Keratinocyte (primary cell): ENCODE measurements around the gene FGF10. TPM values are rescaled to one million over a fixed set of nuclear protein-coding genes. Genes with fewer than 3 reads are reported as not detected.

Experiments used
- DNase-seq: peaks from one replicate; pipeline ENCODE4 v3.0.0-alpha.2; 2011; ENCODE audit warnings: low read depth, missing footprints, low spot score
- FAIRE-seq: peaks from 2 replicates; lab custom pipeline; 2011; peaks lifted over from hg19 to GRCh38; lab: Jason Lieb, UNC
- H2AFZ ChIP-seq: 2 replicates; pipeline ENCODE4 v1.6.0; 2012; ENCODE audit warnings: low read length, control low read depth, inconsistent platforms; ENCODE audit not compliant: control insufficient read depth
- H3K27ac ChIP-seq: 2 replicates; pipeline ENCODE4 v1.5.1; 2011; ENCODE audit warnings: low read length; ENCODE audit not compliant: control insufficient read depth, insufficient read depth
- H3K27me3 ChIP-seq: 3 replicates; pipeline ENCODE4 v1.6.0; 2011; ENCODE audit warnings: low read length; ENCODE audit not compliant: control insufficient read depth, insufficient read depth; ENCODE audit errors: extremely low read depth
- H3K36me3 ChIP-seq, 2 experiments: 2 replicates in 1 of 2; 3 replicates in 1 of 2; pipeline ENCODE4 v1.5.1; 2011; ENCODE audit warnings: low read length in 2 of 2, mild to moderate bottlenecking in 1 of 2; ENCODE audit not compliant: control insufficient read depth in 2 of 2, insufficient read depth in 2 of 2; ENCODE audit errors: extremely low read depth in 1 of 2
- H3K4me1 ChIP-seq: 3 replicates; pipeline ENCODE4 v1.5.1; 2011; ENCODE audit warnings: low read length; ENCODE audit not compliant: control insufficient read depth, insufficient read depth; ENCODE audit errors: extremely low read depth
- H3K4me2 ChIP-seq: 3 replicates; pipeline ENCODE4 v1.6.0; 2011; ENCODE audit warnings: low read depth, low read length; ENCODE audit not compliant: control insufficient read depth, insufficient read depth; ENCODE audit errors: extremely low read depth
- H3K4me3 ChIP-seq, 3 experiments: fragments of 200-600 bp in 1 of 3; sonication (generic) in 1 of 3; 2 replicates in 2 of 3; 3 replicates in 1 of 3; pipeline ENCODE4 v1.5.1; 2011 to 2016; ENCODE audit warnings: low read length in 3 of 3, mild to moderate bottlenecking in 3 of 3, control low read depth in 2 of 3, inconsistent platforms in 1 of 3, low read depth in 1 of 3, mixed read lengths in 1 of 3, mixed run types in 1 of 3, moderate library complexity in 1 of 3; ENCODE audit not compliant: control insufficient read depth in 2 of 3, insufficient read depth in 2 of 3; ENCODE audit errors: extremely low read depth in 1 of 3
- H3K79me2 ChIP-seq: 2 replicates; pipeline ENCODE4 v1.6.0; 2012; ENCODE audit warnings: low read length; ENCODE audit not compliant: control insufficient read depth, insufficient read depth
- H3K9ac ChIP-seq: 3 replicates; pipeline ENCODE4 v1.6.0; 2011; ENCODE audit warnings: low read length; ENCODE audit not compliant: control insufficient read depth, insufficient read depth; ENCODE audit errors: extremely low read depth
- H3K9me1 ChIP-seq: 3 replicates; pipeline ENCODE4 v1.6.0; 2011; ENCODE audit warnings: low read length; ENCODE audit not compliant: control insufficient read depth, insufficient read depth; ENCODE audit errors: extremely low read depth
- H3K9me3 ChIP-seq: 2 replicates; pipeline ENCODE4 v1.5.1; 2012; ENCODE audit warnings: low read depth, low read length; ENCODE audit not compliant: control insufficient read depth
- H4K20me1 ChIP-seq: 3 replicates; pipeline ENCODE4 v1.6.0; 2011; ENCODE audit warnings: low read length; ENCODE audit not compliant: control insufficient read depth, insufficient read depth; ENCODE audit errors: extremely low read depth
- EZH2 ChIP-seq: IDR thresholded peaks from one replicate; pipeline ENCODE4 v1.6.1; 2012; ENCODE audit warnings: inconsistent platforms, mild to moderate bottlenecking, low read length, moderate library complexity
- dilution Hi-C: fragments of 300-500 bp; cut with MboI; formaldehyde crosslinking; loops from one replicate; pipeline ENCODE4 v1.7.0; 2020; ENCODE audit warnings: low sequenced_read_pairs; ENCODE audit not compliant: extremely low pct_ligation_motif_present
- polyA plus RNA-seq, 5 experiments: library from polyadenylated mRNA; depleted of rRNA in 3 of 5; stranded (reverse) in 3 of 5; stranded (forward) in 1 of 5; unstranded in 1 of 5; fragments of >200 nt; gene quantifications; 1 replicate in 1 of 5; 2 replicates in 3 of 5; 3 replicates in 1 of 5; pipeline versions ENCODE4 v1.2.1 to v1.2.3, GENCODE V29; 2011 to 2012; ENCODE audit warnings: missing spikeins in 2 of 5, low read depth in 1 of 5, low replicate concordance in 1 of 5
- TF ChIP-seq, protein P1 (sequence below), 3 experiments: IDR thresholded peaks in 1 of 3; conservative IDR thresholded peaks in 1 of 3; optimal IDR thresholded peaks in 1 of 3; 2 replicates in 2 of 3; 3 replicates in 1 of 3; pipeline versions ENCODE3 to v1.5.1; 2011; ENCODE audit warnings: low read length in 3 of 3, mild to moderate bottlenecking in 3 of 3, moderate library complexity in 2 of 3, control low read depth in 1 of 3, inconsistent platforms in 1 of 3; ENCODE audit not compliant: insufficient read depth in 2 of 3; ENCODE audit errors: extremely low read depth in 1 of 3

The FGF10 gene
- polyA plus RNA-seq, 1 donor (not counting 4 experiments of a cell fraction or from before 2014, with no cell fraction given) = not detected

DNA sequence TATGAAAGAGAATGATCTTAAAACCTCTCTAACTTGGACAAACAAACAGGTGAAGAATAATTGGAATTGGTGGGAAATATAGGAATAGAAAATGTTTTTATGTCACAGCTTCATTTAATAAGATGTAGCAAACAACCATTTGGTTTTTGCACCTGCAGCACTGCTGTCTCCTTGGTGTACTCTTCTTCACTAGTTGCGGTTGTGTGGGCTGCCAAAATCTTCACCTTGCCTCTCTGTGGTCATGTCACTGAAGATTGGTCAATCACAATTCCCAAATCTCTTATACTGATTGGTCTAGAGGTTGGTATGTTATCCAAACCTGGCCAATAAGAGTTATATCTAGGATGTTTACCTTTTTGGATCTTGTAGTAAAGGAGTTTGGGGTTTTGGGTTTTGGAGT lies 88.7 kb downstream of the FGF10 start:
- no peaks in the 10 kb centered on the region for H3K4me1 ChIP-seq
- FAIRE-seq = no peak
- no peak overlapping the region for H3K4me3 ChIP-seq
- TF ChIP-seq EZH2 = no peak
- TF ChIP-seq, protein P1, sequence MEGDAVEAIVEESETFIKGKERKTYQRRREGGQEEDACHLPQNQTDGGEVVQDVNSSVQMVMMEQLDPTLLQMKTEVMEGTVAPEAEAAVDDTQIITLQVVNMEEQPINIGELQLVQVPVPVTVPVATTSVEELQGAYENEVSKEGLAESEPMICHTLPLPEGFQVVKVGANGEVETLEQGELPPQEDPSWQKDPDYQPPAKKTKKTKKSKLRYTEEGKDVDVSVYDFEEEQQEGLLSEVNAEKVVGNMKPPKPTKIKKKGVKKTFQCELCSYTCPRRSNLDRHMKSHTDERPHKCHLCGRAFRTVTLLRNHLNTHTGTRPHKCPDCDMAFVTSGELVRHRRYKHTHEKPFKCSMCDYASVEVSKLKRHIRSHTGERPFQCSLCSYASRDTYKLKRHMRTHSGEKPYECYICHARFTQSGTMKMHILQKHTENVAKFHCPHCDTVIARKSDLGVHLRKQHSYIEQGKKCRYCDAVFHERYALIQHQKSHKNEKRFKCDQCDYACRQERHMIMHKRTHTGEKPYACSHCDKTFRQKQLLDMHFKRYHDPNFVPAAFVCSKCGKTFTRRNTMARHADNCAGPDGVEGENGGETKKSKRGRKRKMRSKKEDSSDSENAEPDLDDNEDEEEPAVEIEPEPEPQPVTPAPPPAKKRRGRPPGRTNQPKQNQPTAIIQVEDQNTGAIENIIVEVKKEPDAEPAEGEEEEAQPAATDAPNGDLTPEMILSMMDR (optimal IDR thresholded peaks at IDR 0.05 in 1 of 3, IDR thresholded peaks at IDR 0.05 in 1 of 3, conservative IDR thresholded peaks at IDR 0.05 in 1 of 3; ENCODE audit: extremely low read depth in 1 of 3, insufficient read depth in 2 of 3, low read length in 3 of 3) = no peak
- dilution Hi-C loops = no loop called here
- no peaks in the 10 kb centered on the region for H3K79me2 ChIP-seq
- no peak overlapping the region for H3K27ac ChIP-seq
- no peaks in the 10 kb centered on the region for H3K36me3 ChIP-seq
- H3K9me1 ChIP-seq = no peaks in the 10 kb centered on the region
- no peaks in the 10 kb centered on the region for H3K9me3 ChIP-seq
- DNase-seq = no peak
- H3K9ac ChIP-seq = no peak overlapping the region
- no peak overlapping the region for H2AFZ ChIP-seq
- H4K20me1 ChIP-seq = no peaks in the 10 kb centered on the region
- no peaks in the 10 kb centered on the region for H3K27me3 ChIP-seq
- no peak overlapping the region for H3K4me2 ChIP-seq

DNA sequence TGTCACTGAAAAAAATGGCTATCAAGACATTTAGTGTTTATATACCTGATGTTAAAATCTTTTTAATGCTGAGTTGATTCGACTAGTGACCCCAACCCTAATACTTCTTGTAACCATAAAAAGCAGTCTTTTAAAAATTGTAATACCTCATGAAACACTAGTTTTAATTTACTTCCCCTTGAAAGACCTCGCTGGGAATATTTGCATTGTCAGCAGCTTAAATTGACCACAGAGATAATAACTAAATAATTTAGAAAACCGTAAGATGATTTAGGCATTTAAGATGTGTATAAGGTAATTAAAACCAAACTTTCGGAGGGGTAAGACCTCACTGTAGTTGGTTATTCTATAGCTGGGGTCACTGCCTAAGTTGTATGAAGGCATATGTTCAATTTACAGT lies 89.8 kb downstream of the FGF10 start:
- H4K20me1 ChIP-seq = no peaks in the 10 kb centered on the region
- no peak for DNase-seq
- dilution Hi-C loops = no loop called here

More for the DNA sequence above, 89.8 kb downstream of the FGF10 start:
- H3K4me1 ChIP-seq = no peaks in the 10 kb centered on the region
- no peaks in the 10 kb centered on the region for H3K9me1 ChIP-seq
- H3K79me2 ChIP-seq = no peaks in the 10 kb centered on the region
- FAIRE-seq = no peak
- H3K9me3 ChIP-seq = no peaks in the 10 kb centered on the region
- H2AFZ ChIP-seq = no peak overlapping the region
- no peaks in the 10 kb centered on the region for H3K27me3 ChIP-seq
- H3K9ac ChIP-seq = no peak overlapping the region
- TF ChIP-seq, protein P1 (optimal IDR thresholded peaks at IDR 0.05 in 1 of 3, IDR thresholded peaks at IDR 0.05 in 1 of 3, conservative IDR thresholded peaks at IDR 0.05 in 1 of 3; ENCODE audit: extremely low read depth in 1 of 3, insufficient read depth in 2 of 3, low read length in 3 of 3) = no peak
- TF ChIP-seq EZH2 = no peak
- no peak overlapping the region for H3K4me2 ChIP-seq
- no peak overlapping the region for H3K27ac ChIP-seq
- H3K4me3 ChIP-seq = no peak overlapping the region
- no peaks in the 10 kb centered on the region for H3K36me3 ChIP-seq
